TTC549 (cell line): ENCODE measurements around the gene PRKACB.

ENCODE experiments used
- FAIRE-seq: peaks from 2 replicates; lab custom pipeline; 2012; peaks lifted over from hg19 to GRCh38; lab: Jason Lieb, UNC

The PRKACB gene

DNA sequence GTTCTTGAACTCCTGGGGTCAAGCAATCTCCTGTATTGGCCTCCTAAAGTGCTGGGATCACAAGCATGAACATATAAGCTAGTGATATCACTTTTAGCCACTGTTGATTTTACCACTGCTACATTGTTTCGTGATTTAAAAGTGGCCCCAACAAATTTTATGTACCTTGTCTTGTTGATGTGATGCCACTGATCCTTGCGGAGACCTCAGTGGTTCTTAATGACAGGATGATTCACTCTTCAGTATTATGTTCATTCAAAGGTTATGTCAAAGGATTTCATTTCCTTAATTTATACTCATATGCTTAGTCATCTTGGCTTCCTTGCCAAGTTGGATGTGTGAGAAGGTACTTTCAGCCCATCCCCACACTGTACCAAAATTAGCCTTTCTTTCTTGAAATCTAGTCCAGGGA is 12.1 kb downstream of the PRKACB start:
- FAIRE-seq: no peak

DNA sequence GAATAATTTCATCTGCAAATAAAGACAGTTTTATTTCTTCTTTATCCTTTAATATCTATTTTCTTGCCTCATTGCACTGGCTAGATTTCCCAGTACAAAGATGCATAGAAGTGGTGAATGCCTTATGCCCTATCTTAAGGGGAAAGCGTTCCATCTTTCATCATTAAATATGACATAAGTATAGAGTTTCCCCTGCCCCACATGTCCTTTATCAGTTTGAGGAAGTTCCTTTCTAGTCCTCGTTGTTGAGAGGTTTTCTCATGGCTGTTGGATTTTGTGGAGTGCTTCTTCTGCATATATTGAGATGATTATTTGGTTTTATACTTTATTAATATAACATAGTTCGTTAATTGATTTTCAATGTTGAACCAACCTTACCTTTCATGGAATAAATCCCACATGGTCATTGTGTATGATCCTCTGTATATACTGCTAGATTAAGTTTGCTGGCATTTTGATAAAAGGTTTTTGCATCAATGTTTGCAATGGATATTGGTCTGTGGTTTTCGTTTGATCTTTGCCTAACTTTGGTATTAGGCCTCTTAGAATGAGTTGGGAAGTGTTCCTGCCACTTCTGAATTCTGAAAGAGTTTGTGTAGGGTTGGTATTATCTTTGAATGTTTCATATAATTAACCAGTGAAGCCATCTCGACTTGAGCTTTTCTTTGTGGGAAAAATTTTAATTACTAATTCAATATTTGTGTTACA is 15.6 kb downstream of the PRKACB start:
- no peak for FAIRE-seq

DNA sequence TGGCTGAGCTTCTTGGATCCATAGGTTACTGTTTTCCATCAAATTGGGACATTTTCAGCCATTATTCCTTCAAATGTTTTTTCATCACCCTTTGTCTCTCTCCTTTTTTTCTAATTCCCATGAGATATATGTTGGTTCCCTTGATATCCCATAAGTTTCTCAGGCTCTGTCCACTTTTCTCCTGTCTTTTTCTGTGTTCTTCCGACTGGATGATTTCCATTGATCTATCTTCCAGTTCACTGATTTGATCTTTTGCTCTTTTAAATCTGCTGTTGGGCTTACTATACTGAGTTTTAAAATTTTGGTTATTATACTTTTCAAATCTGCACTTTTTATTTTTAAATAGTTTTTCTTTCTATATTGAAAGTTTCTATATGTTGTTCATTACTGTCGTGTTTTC is 18.2 kb downstream of the PRKACB start:
- no peak for FAIRE-seq

DNA sequence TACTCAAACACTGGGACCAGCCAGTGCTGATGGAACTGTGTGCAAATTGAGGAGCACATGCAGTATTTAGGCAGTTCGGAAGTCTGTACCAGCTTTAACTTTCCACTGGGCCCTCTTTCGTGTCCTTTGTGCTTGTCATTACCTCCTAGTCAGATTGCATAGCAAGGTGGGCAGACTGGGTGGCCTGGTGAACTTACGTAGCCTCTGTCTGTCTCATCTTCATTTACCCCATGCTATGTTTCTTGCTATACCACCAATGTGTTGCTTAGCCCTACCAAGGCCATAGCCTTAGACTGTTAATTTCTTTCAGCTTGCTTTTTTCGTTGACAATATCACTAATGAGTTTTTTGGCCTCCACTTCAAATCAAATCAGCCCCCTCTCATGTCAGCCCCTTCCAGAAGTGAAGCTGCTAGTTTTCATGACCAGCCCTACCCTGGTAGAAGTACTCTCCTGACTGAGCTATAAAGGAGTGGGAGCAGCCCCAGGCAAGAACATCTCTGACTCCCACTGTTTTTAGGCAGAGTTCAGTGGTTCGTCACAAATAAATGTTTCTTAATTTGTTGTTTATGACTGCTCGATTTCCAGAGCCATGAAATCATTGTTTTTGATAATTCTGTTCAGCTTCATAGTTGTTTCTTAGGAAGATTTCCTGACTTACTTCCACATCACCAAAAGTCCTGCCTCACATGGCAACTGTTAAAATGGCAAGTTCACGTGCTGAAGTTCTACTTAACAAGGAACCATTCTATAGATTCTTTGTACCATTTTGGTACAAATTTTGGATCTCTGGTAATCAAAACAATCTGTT is 19.3 kb downstream of the PRKACB start:
- FAIRE-seq: no peak

DNA sequence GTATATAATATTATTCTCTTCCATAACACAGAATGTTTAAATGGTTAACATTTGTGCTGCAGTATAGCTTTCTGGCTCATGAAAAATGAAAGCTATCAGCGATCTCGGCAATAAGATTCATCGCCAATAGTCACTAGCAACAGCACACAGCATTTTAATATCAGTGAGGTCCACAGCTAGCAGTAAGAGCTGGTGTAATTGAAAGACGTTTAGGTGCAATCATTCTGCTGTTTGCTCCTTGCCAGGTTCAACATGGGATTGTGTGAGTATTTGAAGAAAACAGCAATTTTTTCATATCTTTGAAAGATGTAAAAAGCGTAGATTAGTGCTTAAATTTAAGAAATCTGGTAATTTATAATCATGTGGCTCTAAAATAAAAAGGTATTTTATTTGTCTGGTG is 20.1 kb downstream of the PRKACB start:
- no peak for FAIRE-seq

DNA sequence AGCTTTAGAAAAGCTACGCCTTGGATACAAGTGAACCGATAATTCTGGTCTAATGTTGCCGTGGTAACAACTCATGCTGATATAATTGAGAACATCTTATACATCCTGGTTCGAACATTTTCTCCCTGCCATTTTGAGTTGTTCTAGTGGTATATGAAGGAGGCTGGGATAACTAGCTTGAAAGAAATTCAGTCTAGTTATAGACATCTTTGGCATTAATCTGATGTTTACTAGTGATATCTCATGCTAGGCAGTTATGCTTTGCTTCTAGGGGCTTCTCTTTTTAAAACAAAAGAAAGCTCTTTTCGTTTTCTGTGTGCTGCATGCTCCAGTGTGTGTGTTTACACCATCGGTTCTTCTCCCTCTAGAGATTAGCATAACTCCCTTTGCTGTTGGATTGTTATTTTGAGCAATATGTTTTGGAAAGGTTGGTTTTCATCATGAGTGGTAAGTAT is 20.5 kb downstream of the PRKACB start:
- FAIRE-seq: no peak

DNA sequence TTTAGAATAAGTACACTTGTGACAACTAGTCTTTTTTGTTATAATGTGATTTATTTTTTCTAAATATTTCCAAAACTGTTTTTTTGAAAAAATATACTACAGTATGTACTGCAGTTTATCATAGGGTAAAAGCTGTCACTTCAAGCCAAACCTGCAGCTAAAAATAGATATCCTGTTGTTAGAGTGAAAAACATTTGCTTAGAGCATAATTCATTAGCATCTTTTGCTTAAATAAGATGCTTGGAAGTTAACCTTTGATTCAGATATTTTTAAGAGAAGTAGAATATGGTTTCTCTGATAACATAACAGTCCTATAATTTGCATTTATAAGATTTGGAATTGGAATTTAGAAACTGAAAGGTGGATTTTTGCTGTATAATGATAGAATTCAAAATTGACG is 21.5 kb downstream of the PRKACB start:
- no peak for FAIRE-seq

DNA sequence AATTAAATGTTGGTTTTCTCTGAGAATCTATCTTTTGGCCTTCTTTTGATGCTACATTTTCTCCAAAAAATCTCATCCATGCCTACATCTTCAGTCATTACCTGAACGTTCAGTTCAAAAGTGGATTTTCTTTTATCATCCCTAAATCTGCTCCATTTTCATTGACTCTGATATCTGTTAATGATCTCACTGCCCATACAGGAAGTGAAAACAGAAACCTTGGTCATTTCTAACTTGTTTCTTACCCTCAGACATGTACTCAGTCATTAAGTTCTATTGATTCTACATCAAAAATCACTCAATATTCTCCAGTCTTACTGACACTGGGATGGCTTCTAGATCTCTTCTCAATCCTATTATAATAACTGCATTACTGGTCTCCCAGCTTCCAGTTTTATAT is 22.7 kb downstream of the PRKACB start:
- FAIRE-seq: no peak

DNA sequence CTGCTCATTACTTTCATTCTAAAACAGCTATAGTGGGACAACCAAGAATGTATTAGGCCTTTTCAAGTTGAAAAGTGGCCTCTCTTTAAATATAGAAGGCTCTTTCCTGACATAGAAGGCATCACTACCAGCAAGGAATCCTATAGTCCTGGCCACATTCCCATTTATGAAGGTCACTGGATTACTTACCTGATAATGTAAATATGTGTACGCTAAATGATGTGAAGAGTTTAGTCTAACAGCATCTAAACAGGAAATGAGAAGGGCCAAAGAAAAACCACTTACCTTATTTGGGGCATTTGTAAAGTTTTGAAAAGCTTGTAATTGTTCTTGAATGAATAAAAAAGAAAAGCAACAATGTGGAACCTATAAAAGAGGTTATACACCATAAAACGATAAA is 24.7 kb downstream of the PRKACB start:
- FAIRE-seq: no peak

DNA sequence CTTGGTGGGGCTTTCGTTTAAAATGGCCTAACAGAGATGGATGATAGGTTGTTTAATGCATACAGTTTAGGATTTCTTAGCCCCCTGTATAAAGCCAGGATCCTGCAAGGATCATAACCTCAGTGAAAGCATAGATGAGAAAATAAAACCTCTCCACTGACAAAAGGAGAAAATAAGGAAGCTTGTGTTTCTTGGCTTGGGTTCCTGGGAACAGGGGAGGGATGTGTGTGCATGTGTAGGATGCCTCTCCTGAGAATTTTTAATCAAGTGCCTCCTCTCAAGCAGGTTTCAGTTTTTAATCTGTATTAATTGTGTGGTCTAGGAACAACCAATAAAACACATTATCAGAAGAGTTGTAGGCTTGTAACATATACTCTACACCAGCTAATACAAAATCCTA is 26.1 kb downstream of the PRKACB start:
- no peak for FAIRE-seq

DNA sequence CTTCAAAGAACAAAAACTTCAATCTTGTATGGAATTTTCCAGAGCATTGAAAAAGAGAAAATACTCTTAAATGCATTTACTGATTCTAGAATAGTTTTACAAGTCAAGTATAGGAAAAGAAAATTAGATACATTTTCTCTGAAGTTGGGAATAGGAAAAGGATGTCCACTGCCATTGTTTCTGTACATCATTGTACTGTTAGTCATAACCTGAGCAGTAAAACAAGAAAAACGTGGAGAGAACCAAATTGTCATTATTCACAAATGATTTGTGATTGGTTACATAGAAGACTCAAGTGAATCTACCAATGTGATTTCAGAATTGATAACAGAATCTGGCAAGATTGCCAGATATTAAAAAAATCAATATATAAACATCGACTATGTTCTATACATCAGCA is 27.4 kb downstream of the PRKACB start:
- FAIRE-seq: no peak

DNA sequence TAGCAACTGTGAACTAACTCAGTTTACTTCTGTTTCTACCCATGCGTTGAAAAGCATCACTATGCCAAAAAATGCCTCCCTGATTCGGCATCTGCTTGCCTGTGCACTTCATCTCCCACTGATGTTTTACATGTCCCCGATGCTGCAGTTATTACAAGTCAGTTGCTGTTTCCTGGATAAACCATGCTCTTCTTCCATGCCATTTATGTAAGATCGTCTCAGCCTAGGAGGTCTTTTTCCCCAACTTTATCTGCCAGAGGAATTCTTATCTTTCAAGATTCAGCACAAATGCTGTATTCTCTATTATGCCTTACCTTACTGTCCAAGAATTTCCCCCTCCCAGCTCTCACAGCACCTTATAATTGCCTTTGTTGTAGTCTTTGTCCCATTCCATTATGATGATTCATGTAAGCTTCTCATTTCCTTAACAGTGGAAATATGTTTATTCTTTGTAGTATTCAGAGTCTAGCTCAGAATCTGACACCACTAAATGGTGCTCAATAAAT is 30.0 kb downstream of the PRKACB start:
- FAIRE-seq: no peak

DNA sequence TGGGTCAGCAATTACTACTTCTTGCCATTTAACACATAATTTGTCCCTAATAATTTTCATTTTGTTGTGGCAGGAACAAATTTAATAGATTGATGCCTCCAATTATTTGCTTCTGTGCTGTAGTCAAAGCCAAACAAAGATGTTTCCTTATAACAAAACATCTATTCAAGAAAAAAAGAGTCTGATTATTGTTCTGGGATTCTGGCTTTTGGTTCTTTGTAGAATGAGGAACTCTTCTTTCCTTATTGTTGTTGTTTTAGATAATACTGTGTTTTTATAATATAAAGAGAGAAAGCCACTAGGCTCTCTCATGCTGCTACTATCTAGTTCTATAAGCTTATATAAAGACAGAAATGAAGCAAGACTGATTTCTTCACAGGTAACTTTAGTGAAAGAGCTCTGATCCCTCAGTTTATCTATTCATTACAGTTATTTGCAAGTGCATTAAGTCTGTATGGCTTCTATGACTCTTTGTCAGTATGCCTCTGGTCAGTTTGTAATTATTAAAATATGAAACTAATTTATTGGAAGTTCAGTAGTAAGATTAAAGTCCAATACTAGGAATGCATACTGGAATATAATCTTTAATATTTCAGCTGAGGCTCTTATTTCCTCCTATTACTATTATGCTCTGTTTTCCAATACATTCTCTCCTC is 37.4 kb downstream of the PRKACB start:
- no peak for FAIRE-seq

DNA sequence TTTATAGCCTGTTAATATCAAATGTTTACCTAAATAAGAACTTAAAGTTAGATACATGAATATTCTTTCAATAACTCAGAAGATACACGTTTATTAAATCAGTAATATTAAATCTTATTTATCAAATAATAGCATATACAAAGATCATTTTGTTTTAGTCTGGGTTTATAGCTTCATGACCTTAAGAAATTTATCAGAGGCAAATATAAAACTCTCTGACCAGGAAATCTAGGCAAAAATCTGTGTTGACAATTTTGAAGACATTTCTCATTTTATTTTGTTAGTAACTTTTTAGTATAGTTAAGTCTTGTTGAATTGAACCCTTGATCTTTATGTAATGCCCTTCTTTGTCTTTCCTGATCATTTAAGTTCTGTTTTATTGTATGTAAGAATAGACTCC is 46.4 kb downstream of the PRKACB start:
- FAIRE-seq: no peak

DNA sequence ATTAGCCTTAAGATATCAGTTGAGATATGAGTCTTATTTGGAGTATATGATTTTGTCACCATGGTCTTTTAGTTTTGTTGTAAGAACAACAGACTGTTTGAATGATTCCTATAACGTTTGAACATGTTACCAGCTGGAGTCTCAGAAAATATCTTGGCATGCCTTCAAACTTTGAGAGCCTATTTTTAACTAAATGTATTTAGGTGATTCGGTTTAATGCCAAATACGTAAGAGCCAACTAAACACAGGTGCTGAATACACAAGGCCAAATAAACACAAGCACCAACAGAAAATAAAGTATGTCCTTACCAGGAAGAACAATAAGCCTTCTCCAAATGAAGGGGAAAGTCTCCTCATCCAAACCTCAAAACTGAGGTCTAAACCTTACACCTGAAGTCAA is 48.6 kb downstream of the PRKACB start:
- no peak for FAIRE-seq

DNA sequence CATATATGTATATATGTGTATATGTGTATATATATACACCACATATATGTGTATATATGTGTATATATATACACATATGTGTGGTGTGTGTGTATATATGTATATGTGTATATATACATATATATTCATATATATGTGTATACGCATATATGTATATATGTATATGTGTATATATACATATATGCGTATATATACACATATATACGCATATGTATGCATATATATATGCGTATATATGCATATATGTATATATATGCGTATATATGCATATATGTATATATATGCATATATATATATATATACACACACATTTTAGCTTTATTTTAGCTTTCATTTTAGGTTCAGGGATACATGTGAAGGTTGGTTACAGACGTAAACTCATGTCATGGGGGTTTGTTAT is 54.8 kb downstream of the PRKACB start:
- peak; percentile 69 for FAIRE-seq

DNA sequence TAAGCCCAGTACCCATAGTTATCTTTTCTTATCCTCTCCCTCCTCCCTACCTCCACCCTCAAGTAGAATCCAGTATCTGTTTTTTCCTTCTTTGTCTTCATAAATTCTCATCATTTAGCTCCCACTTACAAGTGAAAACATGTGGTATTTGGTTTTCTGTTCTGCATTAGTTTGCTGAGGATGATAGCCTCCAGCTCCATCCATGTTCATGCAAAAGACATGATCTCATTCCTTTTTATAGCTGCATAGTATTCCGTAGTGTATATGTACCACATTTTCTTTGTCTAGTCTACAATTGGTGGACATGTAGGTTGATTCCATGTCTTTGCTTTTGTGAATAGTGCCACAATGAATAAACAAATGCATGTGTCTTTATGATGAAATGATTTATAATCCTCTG is 55.2 kb downstream of the PRKACB start:
- FAIRE-seq: no peak

DNA sequence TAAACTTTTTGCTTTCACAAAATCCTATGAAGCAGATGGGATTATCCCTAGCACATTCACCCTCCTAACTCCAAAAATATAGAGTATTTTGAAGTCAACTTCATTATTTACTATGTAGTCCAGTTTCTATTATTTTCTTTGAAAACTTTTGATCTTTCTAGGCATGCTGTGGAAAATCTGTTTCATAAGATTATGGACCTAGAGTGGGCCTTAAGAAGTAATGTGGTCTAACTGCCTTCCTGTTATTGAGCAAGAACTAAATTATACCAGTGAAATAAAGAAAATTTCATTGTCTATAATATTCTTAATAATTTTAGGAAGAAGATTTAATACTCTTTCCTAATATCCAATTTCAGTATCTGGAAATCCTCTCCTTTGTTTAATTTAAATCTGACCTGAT is 58.1 kb downstream of the PRKACB start:
- FAIRE-seq: no peak

DNA sequence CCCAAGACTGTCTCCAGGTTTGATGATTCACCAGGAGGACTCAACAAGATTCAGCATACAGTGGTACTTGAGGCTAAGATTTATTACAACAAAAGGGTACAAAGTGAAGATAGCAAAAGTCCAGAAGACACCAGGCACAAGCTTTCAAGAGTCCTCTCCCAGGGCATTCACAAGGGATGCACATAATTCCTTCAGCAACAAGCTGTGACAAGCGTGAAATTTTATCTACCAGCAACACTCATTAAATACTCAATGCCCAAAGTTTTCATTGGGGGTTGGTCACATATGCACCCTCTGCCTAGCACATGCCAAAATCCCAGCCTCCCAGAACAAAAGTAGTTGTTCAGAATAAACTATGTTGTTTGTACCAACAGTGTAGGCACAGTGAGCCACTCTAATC is 62.3 kb downstream of the PRKACB start:
- no peak for FAIRE-seq

DNA sequence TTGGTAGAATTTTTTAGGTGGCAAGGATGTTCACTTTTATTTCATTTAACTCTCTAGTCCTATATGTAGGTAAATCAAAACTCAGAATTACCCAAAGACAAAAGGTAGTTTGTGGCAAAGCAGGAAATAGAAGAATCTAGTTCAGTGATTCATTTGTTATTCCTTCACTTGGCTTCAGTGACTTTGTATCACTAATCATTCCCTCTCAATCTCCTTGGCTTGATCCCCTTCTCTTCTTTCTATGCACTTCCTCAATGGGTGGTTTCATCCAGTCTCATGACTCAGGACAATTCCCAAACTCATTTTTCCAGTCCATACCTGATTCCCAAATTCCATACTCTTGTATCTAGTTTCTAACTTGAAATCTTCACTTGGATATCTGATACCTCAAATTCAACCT is 64.9 kb downstream of the PRKACB start:
- FAIRE-seq: no peak

DNA sequence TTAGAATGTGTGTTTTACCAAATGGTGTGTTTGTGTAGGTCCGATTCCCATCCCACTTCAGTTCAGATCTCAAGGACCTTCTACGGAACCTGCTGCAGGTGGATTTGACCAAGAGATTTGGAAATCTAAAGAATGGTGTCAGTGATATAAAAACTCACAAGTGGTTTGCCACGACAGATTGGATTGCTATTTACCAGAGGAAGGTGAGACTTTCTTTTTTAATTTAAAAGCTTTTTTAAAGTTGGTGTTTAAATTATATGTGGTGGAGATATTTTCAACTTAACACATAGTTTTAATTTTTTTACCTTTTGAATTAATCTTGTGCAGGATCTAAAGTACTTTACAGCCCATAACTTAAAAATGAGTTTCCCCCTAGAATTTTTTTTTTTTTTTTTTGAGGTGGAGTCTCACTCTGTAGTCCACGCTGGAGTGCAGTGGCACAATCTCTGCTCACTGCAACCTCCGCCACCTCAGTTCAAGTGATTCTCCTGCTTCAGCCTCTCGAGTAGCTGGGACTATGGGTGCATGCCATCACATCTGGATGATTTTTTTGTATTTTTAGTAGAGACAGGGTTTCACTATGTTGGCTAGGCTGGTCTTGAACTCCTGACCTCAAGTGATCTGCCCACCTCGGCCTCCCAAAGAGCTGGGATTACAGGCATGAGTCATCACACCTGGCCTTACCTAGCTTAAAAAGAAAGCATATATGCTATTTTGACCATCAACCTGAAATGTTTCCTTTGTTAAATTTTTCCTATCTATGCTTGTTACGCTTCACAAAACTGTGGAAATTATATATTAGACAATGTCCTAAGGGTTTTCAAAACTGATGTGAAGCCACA is 70.3 kb downstream of the PRKACB start:
- no peak for FAIRE-seq

DNA sequence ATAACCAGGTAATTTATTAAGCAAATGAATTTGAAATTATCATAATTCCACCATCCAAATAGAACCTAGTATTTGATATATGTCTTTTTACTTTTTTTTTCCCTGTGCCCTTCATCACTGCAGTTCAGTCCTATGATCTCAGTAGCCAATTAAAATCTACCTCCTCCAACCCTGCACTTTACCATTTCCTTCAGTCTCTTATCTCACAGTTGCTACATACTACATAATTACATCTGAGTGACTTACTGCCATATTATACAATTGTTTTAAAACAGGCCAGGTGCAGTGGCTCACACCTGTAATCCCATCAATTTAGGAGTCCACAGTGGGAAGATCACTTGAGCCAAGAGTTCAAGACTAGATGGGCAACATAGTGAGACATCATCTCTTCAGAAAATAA is 73.2 kb downstream of the PRKACB start:
- FAIRE-seq: no peak
